K562 (cell line): Measurements from ENCODE around the gene PIF1. TPM values are rescaled to one million over a fixed set of nuclear protein-coding genes. Genes with fewer than 3 reads are reported as not detected.
A peak's percentile ranks its signal among the peaks of the same experiment; 100 is the strongest.

Experiments
- BRD4 ChIP-seq: fragments of 200-600 bp; sonication (generic); IDR thresholded peaks from 2 replicates; pipeline ENCODE4 v1.6.1; 2017; ENCODE audit warnings: inconsistent platforms
- ELF4 ChIP-seq: fragments of 450-650 bp; formaldehyde crosslinking; IDR thresholded peaks from 2 replicates; pipeline ENCODE4 v1.4.0; 2022; ENCODE audit warnings: missing genetic modification characterization
- FOS ChIP-seq: IDR thresholded peaks from 3 replicates; pipeline ENCODE4 v1.6.1; 2011; ENCODE audit not compliant: insufficient read length; ENCODE audit errors: extremely low read depth
- GABPB2 ChIP-seq: fragments of 250-450 bp; sonication (Bioruptor Pico); conservative IDR thresholded peaks from 2 replicates; pipeline ENCODE4 v1.5.1; 2021; ENCODE audit warnings: mild to moderate bottlenecking
- GATA2 ChIP-seq: sonication (generic); formaldehyde crosslinking; IDR thresholded peaks from 2 replicates; pipeline ENCODE4 v1.4.0; 2020; ENCODE audit warnings: mild to moderate bottlenecking, missing genetic modification reagents
- HBP1 ChIP-seq: fragments of 450-650 bp; formaldehyde crosslinking; IDR thresholded peaks from 2 replicates; pipeline ENCODE4 v1.4.0; 2022; ENCODE audit warnings: missing genetic modification characterization
- HINFP ChIP-seq: fragments of 450-650 bp; conservative IDR thresholded peaks from 2 replicates; pipeline ENCODE4 v1.6.1; 2016; ENCODE audit warnings: missing genetic modification characterization, low read depth, mild to moderate bottlenecking, control low read depth, missing compliant biosample characterization
- IRF1 ChIP-seq: sonication (generic); formaldehyde crosslinking; IDR thresholded peaks from 2 replicates; pipeline ENCODE4 v1.8.0; 2022; ENCODE audit warnings: missing genetic modification reagents, mild to moderate bottlenecking, borderline replicate concordance
- NFXL1 ChIP-seq: fragments of 450-650 bp; formaldehyde crosslinking; IDR thresholded peaks from 2 replicates; pipeline ENCODE4 v1.4.0; 2021; ENCODE audit warnings: mild to moderate bottlenecking
- POLR2AphosphoS2 ChIP-seq: IDR thresholded peaks from 2 replicates; pipeline ENCODE4 v1.6.1; 2012; ENCODE audit warnings: low read length, improper control_type of control experiment
- SRSF1 ChIP-seq: fragments of 200-400 bp; formaldehyde crosslinking; IDR thresholded peaks from 2 replicates; pipeline ENCODE4 v1.6.1; 2017; ENCODE audit warnings: mild to moderate bottlenecking, low read depth, low read length, moderate library complexity
- ZBTB17 ChIP-seq: fragments of 450-650 bp; formaldehyde crosslinking; IDR thresholded peaks from 2 replicates; pipeline ENCODE4 v1.4.0; 2020; ENCODE audit warnings: mild to moderate bottlenecking
- ZFX ChIP-seq: sonication (generic); formaldehyde crosslinking; IDR thresholded peaks from 2 replicates; pipeline ENCODE4 v1.8.0; 2022; ENCODE audit warnings: mild to moderate bottlenecking, missing genetic modification reagents, moderate library complexity
- ZNF280A ChIP-seq: fragments of 450-650 bp; IDR thresholded peaks from 2 replicates; pipeline ENCODE4 v1.6.1; 2018; ENCODE audit warnings: mild to moderate bottlenecking, low read depth; ENCODE audit not compliant: partially characterized antibody
- polyA plus RNA-seq, 8 experiments: library from polyadenylated mRNA; depleted of rRNA in 4 of 8; stranded (reverse) in 5 of 8; unstranded in 3 of 8; fragments of >200 nt; fragmentation: Nextera tagmentation in 2 of 8; fragmentation: Illumina TruSeq in 1 of 8; extraction: Ambion mirVana in 2 of 8; extraction: Trizol in 1 of 8; gene quantifications; 2 replicates each; pipeline versions ENCODE4 v1.2.1 to v1.2.3, GENCODE V29; 2011 to 2014; ENCODE audit warnings: inconsistent platforms in 1 of 8, missing spikeins in 1 of 8
- total RNA-seq, 7 experiments: library from RNA; depleted of rRNA in 6 of 7; stranded (reverse); fragments of >200 nt in 6 of 7; fragmentation: Illumina TruSeq in 2 of 7; extraction: Trizol in 2 of 7; gene quantifications; 2 replicates each; pipeline versions ENCODE4 v1.2.1 to v1.2.3, GENCODE V29; 2011 to 2021; ENCODE audit warnings: low replicate concordance in 1 of 7
- TF ChIP-seq, protein P1 (sequence below): fragments of 450-650 bp; IDR thresholded peaks from 2 replicates; pipeline ENCODE4 v1.6.1; 2016; ENCODE audit warnings: borderline replicate concordance
- TF ChIP-seq, protein P2 (sequence below): fragments of 250-450 bp; sonication (Bioruptor Pico); IDR thresholded peaks from 2 replicates; pipeline ENCODE4 v1.5.0; 2020; ENCODE audit warnings: mild to moderate bottlenecking
- TF ChIP-seq, protein P3 (sequence below): fragments of 450-650 bp; formaldehyde crosslinking; IDR thresholded peaks from 2 replicates; pipeline ENCODE4 v1.4.0; 2020; ENCODE audit warnings: mild to moderate bottlenecking, moderate library complexity

Gene PIF1
- total and polyA plus RNA-seq, 9 of the 15 experiments (the other 6 are each of a cell fraction or from before 2014, with no cell fraction given), result 1.1 to 37.9 (median 11.5) TPM

- no peak for TF ChIP-seq IRF1 (CRISPR knock-in tag)
- TF ChIP-seq SRSF1, result no peak
- TF ChIP-seq, protein P1, sequence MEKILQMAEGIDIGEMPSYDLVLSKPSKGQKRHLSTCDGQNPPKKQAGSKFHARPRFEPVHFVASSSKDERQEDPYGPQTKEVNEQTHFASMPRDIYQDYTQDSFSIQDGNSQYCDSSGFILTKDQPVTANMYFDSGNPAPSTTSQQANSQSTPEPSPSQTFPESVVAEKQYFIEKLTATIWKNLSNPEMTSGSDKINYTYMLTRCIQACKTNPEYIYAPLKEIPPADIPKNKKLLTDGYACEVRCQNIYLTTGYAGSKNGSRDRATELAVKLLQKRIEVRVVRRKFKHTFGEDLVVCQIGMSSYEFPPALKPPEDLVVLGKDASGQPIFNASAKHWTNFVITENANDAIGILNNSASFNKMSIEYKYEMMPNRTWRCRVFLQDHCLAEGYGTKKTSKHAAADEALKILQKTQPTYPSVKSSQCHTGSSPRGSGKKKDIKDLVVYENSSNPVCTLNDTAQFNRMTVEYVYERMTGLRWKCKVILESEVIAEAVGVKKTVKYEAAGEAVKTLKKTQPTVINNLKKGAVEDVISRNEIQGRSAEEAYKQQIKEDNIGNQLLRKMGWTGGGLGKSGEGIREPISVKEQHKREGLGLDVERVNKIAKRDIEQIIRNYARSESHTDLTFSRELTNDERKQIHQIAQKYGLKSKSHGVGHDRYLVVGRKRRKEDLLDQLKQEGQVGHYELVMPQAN, result no peak
- TF ChIP-seq NFXL1, result no peak
- no peak for TF ChIP-seq BRD4
- peak; percentile 37 for TF ChIP-seq ZFX (CRISPR knock-in tag)
- TF ChIP-seq POLR2AphosphoS2, result no peak
- no peak for TF ChIP-seq ELF4
- no peak for TF ChIP-seq HINFP
- no peak for TF ChIP-seq GATA2
- TF ChIP-seq HBP1 (CRISPR knock-in tag), result no peak
- TF ChIP-seq FOS, result no peak
- no peak for TF ChIP-seq ZNF280A
- TF ChIP-seq, protein P2, sequence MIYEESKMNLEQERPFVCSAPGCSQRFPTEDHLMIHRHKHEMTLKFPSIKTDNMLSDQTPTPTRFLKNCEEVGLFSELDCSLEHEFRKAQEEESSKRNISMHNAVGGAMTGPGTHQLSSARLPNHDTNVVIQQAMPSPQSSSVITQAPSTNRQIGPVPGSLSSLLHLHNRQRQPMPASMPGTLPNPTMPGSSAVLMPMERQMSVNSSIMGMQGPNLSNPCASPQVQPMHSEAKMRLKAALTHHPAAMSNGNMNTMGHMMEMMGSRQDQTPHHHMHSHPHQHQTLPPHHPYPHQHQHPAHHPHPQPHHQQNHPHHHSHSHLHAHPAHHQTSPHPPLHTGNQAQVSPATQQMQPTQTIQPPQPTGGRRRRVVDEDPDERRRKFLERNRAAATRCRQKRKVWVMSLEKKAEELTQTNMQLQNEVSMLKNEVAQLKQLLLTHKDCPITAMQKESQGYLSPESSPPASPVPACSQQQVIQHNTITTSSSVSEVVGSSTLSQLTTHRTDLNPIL (CRISPR knock-in tag), result no peak
- TF ChIP-seq GABPB2, result no peak
- TF ChIP-seq ZBTB17, result no peak
- TF ChIP-seq, protein P3, sequence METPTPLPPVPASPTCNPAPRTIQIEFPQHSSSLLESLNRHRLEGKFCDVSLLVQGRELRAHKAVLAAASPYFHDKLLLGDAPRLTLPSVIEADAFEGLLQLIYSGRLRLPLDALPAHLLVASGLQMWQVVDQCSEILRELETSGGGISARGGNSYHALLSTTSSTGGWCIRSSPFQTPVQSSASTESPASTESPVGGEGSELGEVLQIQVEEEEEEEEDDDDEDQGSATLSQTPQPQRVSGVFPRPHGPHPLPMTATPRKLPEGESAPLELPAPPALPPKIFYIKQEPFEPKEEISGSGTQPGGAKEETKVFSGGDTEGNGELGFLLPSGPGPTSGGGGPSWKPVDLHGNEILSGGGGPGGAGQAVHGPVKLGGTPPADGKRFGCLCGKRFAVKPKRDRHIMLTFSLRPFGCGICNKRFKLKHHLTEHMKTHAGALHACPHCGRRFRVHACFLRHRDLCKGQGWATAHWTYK (CRISPR knock-in tag), result no peak
These were observed 50.6 kb downstream of the PIF1 start (continued) for GRCh38 chr15:64774629-64775493.
